ENCODE data around the gene CD36. TPM values are rescaled to one million over a fixed set of nuclear protein-coding genes. Genes with fewer than 3 reads are reported as not detected.

Gene CD36
- total RNA-seq, 1 donor from 2014 or later = 1.6 TPM

- peaks cover 3% of the 10 kb centered on the region for H3K27me3 Mint-ChIP-seq (ENCODE audit: insufficient read depth, low read depth)
- Histone ChIP-seq H4K20me1 (ENCODE audit: low read depth) (no peaks in the 10 kb centered on the region), H3K79me2 (ENCODE audit: low read depth) (no peaks in the 10 kb centered on the region), H3K36me3 (no peaks in the 10 kb centered on the region), H3K4me3 (no peak overlapping the region), H2AFZ (replicated peaks) (no peak overlapping the region), H3K27ac (no peak overlapping the region), H3F3A (ENCODE audit: low read depth) (no peaks in the 10 kb centered on the region), H3K9me3 (ENCODE audit: low read depth) (no peaks in the 10 kb centered on the region), H3K27me3 (no peaks in the 10 kb centered on the region), H3K9ac (no peak overlapping the region), H3K4me2 (no peak overlapping the region), H3K4me1 (no peaks in the 10 kb centered on the region)
- TF ChIP-seq EZH2phosphoT487 (IDR thresholded peaks at IDR 0.05) = no peak
- no peak for TF ChIP-seq EZH2 (IDR thresholded peaks at IDR 0.05)
- no peak for TF ChIP-seq CTCF (IDR thresholded peaks at IDR 0.05)
- no peak for DNase-seq (ENCODE audit: low spot score)
- peaks cover 5% of the 10 kb centered on the region for H3K4me1 Mint-ChIP-seq
- H3K9me3 Mint-ChIP-seq = no peaks in the 10 kb centered on the region
- no peak overlapping the region for H3K4me3 Mint-ChIP-seq
- no peaks in the 10 kb centered on the region for H3K36me3 Mint-ChIP-seq
- H3K27ac Mint-ChIP-seq = no peak overlapping the region
These were observed 5.0 kb downstream of the CD36 start for GRCh38 chr7:80643336-80643915.

GRCh38 chr7:80644054-80644453, 5.6 kb downstream of the CD36 start:
- Mint-ChIP-seq H3K27me3 (ENCODE audit: insufficient read depth, low read depth) (peaks cover 3% of the 10 kb centered on the region), H3K4me3 (no peak overlapping the region), H3K27ac (no peak overlapping the region)

GRCh38 chr7:80646083-80646865, 7.8 kb downstream of the CD36 start:
- Mint-ChIP-seq H3K4me1 (peaks cover 5% of the 10 kb centered on the region), H3K4me3 (no peak overlapping the region), H3K9me3 (no peaks in the 10 kb centered on the region), H3K27ac (no peak overlapping the region), H3K36me3 (no peaks in the 10 kb centered on the region), H3K27me3 (ENCODE audit: insufficient read depth, low read depth) (peaks cover 3% of the 10 kb centered on the region)
- H3K79me2 ChIP-seq (ENCODE audit: low read depth) = no peaks in the 10 kb centered on the region
- no peak overlapping the region for H3K4me3 ChIP-seq
- H3F3A ChIP-seq (ENCODE audit: low read depth) = no peaks in the 10 kb centered on the region
- H3K9me3 ChIP-seq (ENCODE audit: low read depth) = no peaks in the 10 kb centered on the region
- H3K4me1 ChIP-seq = no peaks in the 10 kb centered on the region
- TF ChIP-seq EZH2 (IDR thresholded peaks at IDR 0.05) (no peak), CTCF (IDR thresholded peaks at IDR 0.05) (no peak), EZH2phosphoT487 (IDR thresholded peaks at IDR 0.05) (no peak)
- no peak for DNase-seq (ENCODE audit: low spot score)
- H3K27ac ChIP-seq = no peak overlapping the region
- no peaks in the 10 kb centered on the region for H4K20me1 ChIP-seq (ENCODE audit: low read depth)
- no peaks in the 10 kb centered on the region for H3K36me3 ChIP-seq
- no peak overlapping the region for H3K4me2 ChIP-seq
- H2AFZ ChIP-seq (replicated peaks) = no peak overlapping the region
- H3K27me3 ChIP-seq = no peaks in the 10 kb centered on the region
- H3K9ac ChIP-seq = no peak overlapping the region

More at GRCh38 chr7:80644054-80644453, 5.6 kb downstream of the CD36 start:
- Mint-ChIP-seq H3K4me1 (peaks cover 5% of the 10 kb centered on the region), H3K36me3 (no peaks in the 10 kb centered on the region), H3K9me3 (no peaks in the 10 kb centered on the region)
- Histone ChIP-seq H3K4me1 (no peaks in the 10 kb centered on the region), H3K27me3 (no peaks in the 10 kb centered on the region), H3K36me3 (no peaks in the 10 kb centered on the region), H3F3A (ENCODE audit: low read depth) (no peaks in the 10 kb centered on the region), H3K79me2 (ENCODE audit: low read depth) (no peaks in the 10 kb centered on the region), H3K27ac (no peak overlapping the region), H3K4me2 (no peak overlapping the region), H3K4me3 (no peak overlapping the region), H4K20me1 (ENCODE audit: low read depth) (no peaks in the 10 kb centered on the region), H3K9me3 (ENCODE audit: low read depth) (no peaks in the 10 kb centered on the region), H3K9ac (no peak overlapping the region), H2AFZ (replicated peaks) (no peak overlapping the region)
- TF ChIP-seq EZH2 (IDR thresholded peaks at IDR 0.05) (no peak), CTCF (IDR thresholded peaks at IDR 0.05) (no peak), EZH2phosphoT487 (IDR thresholded peaks at IDR 0.05) (no peak)
- no peak for DNase-seq (ENCODE audit: low spot score)
